MM.1S (cell line): ENCODE data around the gene FAM20A.

Experiments used
- EZH2 ChIP-seq: fragments of 300-600 bp; sonication (generic); optimal IDR thresholded peaks from 2 replicates; pipeline ENCODE3; 2017; ENCODE audit warnings: low read depth, mild to moderate bottlenecking, antibody characterized with exemption, low read length, mixed read lengths
- EZH2phosphoT487 ChIP-seq: fragments of 300-600 bp; sonication (generic); IDR thresholded peaks from 2 replicates; pipeline ENCODE4 v1.6.1; 2018; ENCODE audit warnings: antibody characterized with exemption, low read length
- TF ChIP-seq, protein P1 (sequence below): fragments of 300-600 bp; sonication (generic); IDR thresholded peaks from 2 replicates; pipeline ENCODE4 v1.5.1; 2016; ENCODE audit warnings: antibody characterized with exemption, low read length, mixed read lengths

DNA sequence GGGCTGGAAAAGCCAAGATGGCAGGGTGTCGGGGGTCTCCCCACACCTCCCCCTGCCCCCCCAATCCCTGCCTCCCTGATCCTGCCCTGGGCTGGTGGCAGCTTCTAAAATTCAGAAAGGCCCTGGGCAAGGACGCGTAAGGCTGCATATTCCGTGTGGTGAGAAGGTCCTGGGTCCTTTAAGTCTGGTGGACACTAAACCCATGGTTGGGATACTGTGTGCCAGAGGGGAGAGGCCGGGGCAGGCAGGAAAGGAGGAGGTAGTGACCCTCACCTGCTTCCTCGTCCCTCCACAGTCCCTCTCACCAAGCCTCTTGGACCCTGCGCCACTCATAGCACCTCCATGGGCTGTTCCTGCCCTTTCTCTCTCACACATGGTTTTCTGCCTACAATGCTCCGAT lies 60.2 kb downstream of the FAM20A start:
- TF ChIP-seq EZH2 (no peak), EZH2phosphoT487 (no peak)
- TF ChIP-seq, protein P1, sequence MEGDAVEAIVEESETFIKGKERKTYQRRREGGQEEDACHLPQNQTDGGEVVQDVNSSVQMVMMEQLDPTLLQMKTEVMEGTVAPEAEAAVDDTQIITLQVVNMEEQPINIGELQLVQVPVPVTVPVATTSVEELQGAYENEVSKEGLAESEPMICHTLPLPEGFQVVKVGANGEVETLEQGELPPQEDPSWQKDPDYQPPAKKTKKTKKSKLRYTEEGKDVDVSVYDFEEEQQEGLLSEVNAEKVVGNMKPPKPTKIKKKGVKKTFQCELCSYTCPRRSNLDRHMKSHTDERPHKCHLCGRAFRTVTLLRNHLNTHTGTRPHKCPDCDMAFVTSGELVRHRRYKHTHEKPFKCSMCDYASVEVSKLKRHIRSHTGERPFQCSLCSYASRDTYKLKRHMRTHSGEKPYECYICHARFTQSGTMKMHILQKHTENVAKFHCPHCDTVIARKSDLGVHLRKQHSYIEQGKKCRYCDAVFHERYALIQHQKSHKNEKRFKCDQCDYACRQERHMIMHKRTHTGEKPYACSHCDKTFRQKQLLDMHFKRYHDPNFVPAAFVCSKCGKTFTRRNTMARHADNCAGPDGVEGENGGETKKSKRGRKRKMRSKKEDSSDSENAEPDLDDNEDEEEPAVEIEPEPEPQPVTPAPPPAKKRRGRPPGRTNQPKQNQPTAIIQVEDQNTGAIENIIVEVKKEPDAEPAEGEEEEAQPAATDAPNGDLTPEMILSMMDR, result no peak
